GM12878 (cell line): ENCODE results near the gene TMPRSS11B. TPM values are rescaled to one million over a fixed set of nuclear protein-coding genes. Genes with fewer than 3 reads are reported as not detected.

Source experiments
- ATAC-seq: fragments of 200-7000 bp; cut with Tn5 transposase; 3 replicates; pipeline ENCODE4 v1.9.1; 2020; ENCODE audit warnings: mild to moderate bottlenecking, moderate library complexity
- BruUV-seq: library from RNA; stranded (reverse); fragments of 400-500 nt; replicated peaks from 2 replicates; lab custom pipeline; 2021; lab: Mats Ljungman, UMichigan
- CTCF ChIA-PET: fragments of 300-600 bp; sonication (Branson Sonifier 250); formaldehyde crosslinking; extraction: SDS; loops from one replicate; lab custom pipeline; 2021; ENCODE audit warnings: inconsistent platforms; lab: Yijun Ruan, JAX
- POLR2A ChIA-PET: fragments of 350-600 bp; formaldehyde crosslinking; extraction: SDS; loops from one replicate; lab custom pipeline; 2021; ENCODE audit warnings: inconsistent platforms; lab: Charles Lee
- RAD21 ChIA-PET: fragments of 300-600 bp; sonication (Branson Sonifier 250); formaldehyde crosslinking; loops from one replicate; lab custom pipeline; 2023; ENCODE audit warnings: antibody characterized with exemption; ENCODE audit not compliant: unreplicated experiment; lab: Charles Lee
- SMC1A ChIA-PET: fragments of 300-600 bp; sonication (Branson Sonifier 250); formaldehyde crosslinking; loops from one replicate; lab custom pipeline; 2023; ENCODE audit not compliant: unreplicated experiment, uncharacterized antibody; lab: Charles Lee
- DNase-seq: peaks from one replicate; pipeline ENCODE4 v3.0.0-alpha.2; 2011; ENCODE audit warnings: low read depth, low spot score
- FAIRE-seq: peaks from 3 replicates; lab custom pipeline; 2011; peaks lifted over from hg19 to GRCh38; lab: Jason Lieb, UNC
- H2AFZ ChIP-seq: 2 replicates; pipeline ENCODE4 v1.6.0; 2011; ENCODE audit warnings: low read depth, low read length, control low read depth; ENCODE audit not compliant: control insufficient read depth
- H3K27ac ChIP-seq: 2 replicates; pipeline ENCODE4 v1.5.1; 2011; ENCODE audit warnings: control low read depth; ENCODE audit not compliant: control insufficient read depth, insufficient read depth
- H3K27me3 ChIP-seq, 2 experiments: replicated peaks in 1 of 2; 2 replicates each; pipeline versions ENCODE4 v1.6.0 to v1.6.1; 2011; ENCODE audit warnings: low read length in 1 of 2; ENCODE audit not compliant: control insufficient read depth in 2 of 2, insufficient read depth in 2 of 2
- H3K36me3 ChIP-seq, 2 experiments: 2 replicates each; pipeline ENCODE4 v1.5.1; 2011; ENCODE audit warnings: low read length in 1 of 2; ENCODE audit not compliant: control insufficient read depth in 2 of 2, insufficient read depth in 2 of 2
- H3K4me1 ChIP-seq: 2 replicates; pipeline ENCODE4 v1.6.1; 2011; ENCODE audit warnings: mild to moderate bottlenecking, low read length, moderate library complexity, mixed read lengths; ENCODE audit not compliant: control insufficient read depth, insufficient read depth
- H3K4me2 ChIP-seq: 2 replicates; pipeline ENCODE4 v1.6.0; 2011; ENCODE audit warnings: control low read depth; ENCODE audit not compliant: control insufficient read depth, insufficient read depth
- H3K4me3 ChIP-seq: fragments of 200-600 bp; sonication (generic); 2 replicates; pipeline ENCODE4 v1.5.1; 2016
- H3K79me2 ChIP-seq: 2 replicates; pipeline ENCODE4 v1.6.0; 2011; ENCODE audit warnings: low read length; ENCODE audit not compliant: control insufficient read depth, insufficient read depth
- H3K9ac ChIP-seq: 2 replicates; pipeline ENCODE4 v1.8.0; 2011; ENCODE audit warnings: low read length, control low read depth, mixed read lengths; ENCODE audit not compliant: control insufficient read depth, insufficient read depth
- H3K9me3 ChIP-seq: replicated peaks from 3 replicates; pipeline ENCODE4 v1.5.1; 2011; ENCODE audit warnings: mild to moderate bottlenecking, low read length; ENCODE audit not compliant: control insufficient read depth, insufficient read depth
- H4K20me1 ChIP-seq: 2 replicates; pipeline ENCODE4 v1.6.0; 2011; ENCODE audit not compliant: control insufficient read depth, insufficient read depth
- ASH2L ChIP-seq: fragments of 300-600, 200-600 bp; sonication (generic); IDR thresholded peaks from 2 replicates; pipeline ENCODE4 v1.6.1; 2017; ENCODE audit warnings: low read depth, mild to moderate bottlenecking, borderline replicate concordance
- BCL3 ChIP-seq: IDR thresholded peaks from 2 replicates; pipeline ENCODE4 v1.6.1; 2011; ENCODE audit warnings: borderline replicate concordance, low read depth, mild to moderate bottlenecking, moderate library complexity, low read length; ENCODE audit not compliant: insufficient read depth, poor library complexity, severe bottlenecking
- CBFB ChIP-seq: IDR thresholded peaks from 2 replicates; pipeline ENCODE4 v1.6.1; 2016; ENCODE audit warnings: antibody characterized with exemption, low read depth
- EGR1 ChIP-seq, 2 experiments: IDR thresholded peaks; 1 replicate in 1 of 2; 2 replicates in 1 of 2; pipeline ENCODE4 v1.6.1; 2011 to 2012; ENCODE audit warnings: low read depth in 2 of 2, low read length in 2 of 2, borderline replicate concordance in 1 of 2, mild to moderate bottlenecking in 1 of 2, moderate library complexity in 1 of 2
- MTA2 ChIP-seq: fragments of 450-650 bp; IDR thresholded peaks from 2 replicates; pipeline ENCODE4 v1.6.1; 2016; ENCODE audit warnings: low read depth, mild to moderate bottlenecking, moderate library complexity
- NBN ChIP-seq: fragments of 450-650 bp; IDR thresholded peaks from 2 replicates; pipeline ENCODE4 v1.6.1; 2016
- POLR2A ChIP-seq: IDR thresholded peaks from 2 replicates; pipeline ENCODE4 v1.6.1; 2011; ENCODE audit warnings: low read depth, mild to moderate bottlenecking, low read length
- POLR2AphosphoS2 ChIP-seq: IDR thresholded peaks from 2 replicates; pipeline ENCODE4 v1.6.1; 2011; ENCODE audit warnings: low read depth, mild to moderate bottlenecking, low read length, improper control_type of control experiment, moderate library complexity
- RAD51 ChIP-seq: fragments of 450-650 bp; IDR thresholded peaks from 2 replicates; pipeline ENCODE4 v1.6.1; 2016; ENCODE audit warnings: moderate library complexity, mild to moderate bottlenecking, inconsistent platforms
- SMAD5 ChIP-seq: IDR thresholded peaks from 2 replicates; pipeline ENCODE4 v1.6.1; 2016; ENCODE audit warnings: antibody characterized with exemption, low read depth
- STAT1 ChIP-seq: fragments of 450-650 bp; conservative IDR thresholded peaks from 2 replicates; pipeline ENCODE4 v1.6.1; 2014; ENCODE audit warnings: antibody characterized with exemption, mild to moderate bottlenecking
- STAT3 ChIP-seq: IDR thresholded peaks from 2 replicates; pipeline ENCODE4 v1.6.1; 2011; ENCODE audit warnings: low read depth, low read length, improper control_type of control experiment
- WRNIP1 ChIP-seq: IDR thresholded peaks from 2 replicates; pipeline ENCODE4 v1.6.1; 2011; ENCODE audit warnings: low read depth, low read length, improper control_type of control experiment, borderline replicate concordance
- YBX1 ChIP-seq: fragments of 450-650 bp; IDR thresholded peaks from 2 replicates; pipeline ENCODE4 v1.6.1; 2016; ENCODE audit warnings: antibody characterized with exemption
- ZNF622 ChIP-seq: fragments of 450-650 bp; IDR thresholded peaks from 2 replicates; pipeline ENCODE4 v1.6.1; 2017; ENCODE audit warnings: mild to moderate bottlenecking, inconsistent platforms
- ZZZ3 ChIP-seq: IDR thresholded peaks from 2 replicates; pipeline ENCODE4 v1.6.1; 2011; ENCODE audit warnings: low read depth; ENCODE audit not compliant: control insufficient read depth, insufficient read length
- WGBS: methylation state at CpG from one replicate; pipeline ENCODE4 v1.1.6; 2016; ENCODE audit warnings: low lambda C conversion rate; ENCODE audit not compliant: insufficient replicate concordance, insufficient coverage; ENCODE audit errors: missing lambda C conversion rate; 5-methylcytosine and 5-hydroxymethylcytosine counted together
- in situ Hi-C: fragments of 300-500 bp; cut with MboI; formaldehyde crosslinking; loops from 9 replicates; pipeline ENCODE4 v1.14.3; 2018; ENCODE audit warnings: mixed read lengths
- intact Hi-C: fragments of 100-400 bp; cut with micrococcal nuclease; formaldehyde crosslinking; loops from one replicate; pipeline ENCODE4 v1.14.2; 2022; ENCODE audit not compliant: unreplicated experiment
- polyA plus RNA-seq, 11 experiments: library from polyadenylated mRNA; depleted of rRNA in 4 of 11; unstranded in 6 of 11; stranded (reverse) in 5 of 11; fragments of >200 nt; fragmentation: Nextera tagmentation in 4 of 11; fragmentation: Illumina TruSeq in 1 of 11; extraction: Ambion mirVana in 4 of 11; extraction: Trizol in 1 of 11; gene quantifications; 1 replicate in 1 of 11; 2 replicates in 10 of 11; pipeline versions ENCODE4 v1.2.1 to v1.2.3, GENCODE V29; 2011 to 2016; ENCODE audit warnings: inconsistent platforms in 2 of 11, missing spikeins in 2 of 11, low read depth in 1 of 11
- total RNA-seq, 4 experiments: library from RNA; depleted of rRNA in 3 of 4; stranded (reverse); fragments of >200 nt in 3 of 4; fragmentation: Illumina TruSeq in 1 of 4; extraction: Trizol in 1 of 4; gene quantifications; 2 replicates each; pipeline versions ENCODE4 v1.2.1 to v1.2.3, GENCODE V29; 2013 to 2021
- TF ChIP-seq, protein P1 (sequence below): fragments of 450-650 bp; IDR thresholded peaks from 2 replicates; pipeline ENCODE4 v1.6.1; 2017; ENCODE audit warnings: borderline replicate concordance
- TF ChIP-seq, protein P2 (sequence below): IDR thresholded peaks from 2 replicates; pipeline ENCODE4 v1.6.1; 2012; ENCODE audit warnings: mild to moderate bottlenecking, low read depth, low read length

Gene TMPRSS11B
- total and polyA plus RNA-seq, 10 of the 15 experiments (the other 5 are each of a cell fraction or from before 2014, with no cell fraction given), result not detected

GRCh38 chr4:68287704-68288392 is 42.4 kb upstream of the TMPRSS11B start:
- no peak for FAIRE-seq
- no peak overlapping the region for H2AFZ ChIP-seq
- no peaks in the 10 kb centered on the region for H3K36me3 ChIP-seq
- TF ChIP-seq CBFB, result no peak
- no peak for TF ChIP-seq SMAD5
- TF ChIP-seq, protein P1, sequence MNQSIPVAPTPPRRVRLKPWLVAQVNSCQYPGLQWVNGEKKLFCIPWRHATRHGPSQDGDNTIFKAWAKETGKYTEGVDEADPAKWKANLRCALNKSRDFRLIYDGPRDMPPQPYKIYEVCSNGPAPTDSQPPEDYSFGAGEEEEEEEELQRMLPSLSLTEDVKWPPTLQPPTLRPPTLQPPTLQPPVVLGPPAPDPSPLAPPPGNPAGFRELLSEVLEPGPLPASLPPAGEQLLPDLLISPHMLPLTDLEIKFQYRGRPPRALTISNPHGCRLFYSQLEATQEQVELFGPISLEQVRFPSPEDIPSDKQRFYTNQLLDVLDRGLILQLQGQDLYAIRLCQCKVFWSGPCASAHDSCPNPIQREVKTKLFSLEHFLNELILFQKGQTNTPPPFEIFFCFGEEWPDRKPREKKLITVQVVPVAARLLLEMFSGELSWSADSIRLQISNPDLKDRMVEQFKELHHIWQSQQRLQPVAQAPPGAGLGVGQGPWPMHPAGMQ, result no peak
- no peak for TF ChIP-seq ASH2L
- TF ChIP-seq WRNIP1, result no peak
- no peak for TF ChIP-seq MTA2
- TF ChIP-seq, protein P2, sequence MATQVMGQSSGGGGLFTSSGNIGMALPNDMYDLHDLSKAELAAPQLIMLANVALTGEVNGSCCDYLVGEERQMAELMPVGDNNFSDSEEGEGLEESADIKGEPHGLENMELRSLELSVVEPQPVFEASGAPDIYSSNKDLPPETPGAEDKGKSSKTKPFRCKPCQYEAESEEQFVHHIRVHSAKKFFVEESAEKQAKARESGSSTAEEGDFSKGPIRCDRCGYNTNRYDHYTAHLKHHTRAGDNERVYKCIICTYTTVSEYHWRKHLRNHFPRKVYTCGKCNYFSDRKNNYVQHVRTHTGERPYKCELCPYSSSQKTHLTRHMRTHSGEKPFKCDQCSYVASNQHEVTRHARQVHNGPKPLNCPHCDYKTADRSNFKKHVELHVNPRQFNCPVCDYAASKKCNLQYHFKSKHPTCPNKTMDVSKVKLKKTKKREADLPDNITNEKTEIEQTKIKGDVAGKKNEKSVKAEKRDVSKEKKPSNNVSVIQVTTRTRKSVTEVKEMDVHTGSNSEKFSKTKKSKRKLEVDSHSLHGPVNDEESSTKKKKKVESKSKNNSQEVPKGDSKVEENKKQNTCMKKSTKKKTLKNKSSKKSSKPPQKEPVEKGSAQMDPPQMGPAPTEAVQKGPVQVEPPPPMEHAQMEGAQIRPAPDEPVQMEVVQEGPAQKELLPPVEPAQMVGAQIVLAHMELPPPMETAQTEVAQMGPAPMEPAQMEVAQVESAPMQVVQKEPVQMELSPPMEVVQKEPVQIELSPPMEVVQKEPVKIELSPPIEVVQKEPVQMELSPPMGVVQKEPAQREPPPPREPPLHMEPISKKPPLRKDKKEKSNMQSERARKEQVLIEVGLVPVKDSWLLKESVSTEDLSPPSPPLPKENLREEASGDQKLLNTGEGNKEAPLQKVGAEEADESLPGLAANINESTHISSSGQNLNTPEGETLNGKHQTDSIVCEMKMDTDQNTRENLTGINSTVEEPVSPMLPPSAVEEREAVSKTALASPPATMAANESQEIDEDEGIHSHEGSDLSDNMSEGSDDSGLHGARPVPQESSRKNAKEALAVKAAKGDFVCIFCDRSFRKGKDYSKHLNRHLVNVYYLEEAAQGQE, result no peak
- no peak for TF ChIP-seq POLR2AphosphoS2
- TF ChIP-seq POLR2A, result no peak
- no peak for TF ChIP-seq YBX1
- no peak for TF ChIP-seq NBN
- TF ChIP-seq ZNF622, result no peak
- TF ChIP-seq RAD51, result no peak
- no peak for TF ChIP-seq BCL3
- TF ChIP-seq STAT3, result no peak
- no peak for TF ChIP-seq STAT1
- no peak for TF ChIP-seq EGR1 (IDR thresholded peaks at IDR 0.05; ENCODE audit: borderline replicate concordance in 1 of 2, low read depth in 2 of 2, low read length in 2 of 2)
- TF ChIP-seq ZZZ3, result no peak
- TF ChIP-seq, all 136 proteins: peak for 0
- DNase-seq, result no peak
- in situ Hi-C loops, result no loop called here
- Histone ChIP-seq H3K79me2 (no peaks in the 10 kb centered on the region), H4K20me1 (no peaks in the 10 kb centered on the region), H3K27me3 (no peaks in the 10 kb centered on the region), H3K9ac (no peak overlapping the region), H3K4me1 (no peaks in the 10 kb centered on the region), H3K4me2 (no peak overlapping the region), H3K27ac (no peak overlapping the region), H3K4me3 (no peak overlapping the region), H3K9me3 (no peaks in the 10 kb centered on the region)
- intact Hi-C loops, result no loop called here
- ChIA-PET CTCF (no interaction called here), POLR2A (no interaction called here), SMC1A (interaction anchor here (1.3 to 1.9 kb wide), 2 partner anchors 15 to 56 kb away, joined by 6 to 10 read pairs; no protein-coding TSS in a partner anchor), RAD21 (interaction anchor here (1.5 kb wide), 1 partner anchor 16 kb away, joined by 5 read pairs; no protein-coding TSS in a partner anchor)
- no peak; the same call in 2 of the 3 replicates for ATAC-seq
- BruUV-seq, result no TSS peak
- 18% methylated on average over 3 of the region's 3 CpGs for WGBS
